Measurements from ENCODE around the gene DNM2.

DNM2 gene

DNA sequence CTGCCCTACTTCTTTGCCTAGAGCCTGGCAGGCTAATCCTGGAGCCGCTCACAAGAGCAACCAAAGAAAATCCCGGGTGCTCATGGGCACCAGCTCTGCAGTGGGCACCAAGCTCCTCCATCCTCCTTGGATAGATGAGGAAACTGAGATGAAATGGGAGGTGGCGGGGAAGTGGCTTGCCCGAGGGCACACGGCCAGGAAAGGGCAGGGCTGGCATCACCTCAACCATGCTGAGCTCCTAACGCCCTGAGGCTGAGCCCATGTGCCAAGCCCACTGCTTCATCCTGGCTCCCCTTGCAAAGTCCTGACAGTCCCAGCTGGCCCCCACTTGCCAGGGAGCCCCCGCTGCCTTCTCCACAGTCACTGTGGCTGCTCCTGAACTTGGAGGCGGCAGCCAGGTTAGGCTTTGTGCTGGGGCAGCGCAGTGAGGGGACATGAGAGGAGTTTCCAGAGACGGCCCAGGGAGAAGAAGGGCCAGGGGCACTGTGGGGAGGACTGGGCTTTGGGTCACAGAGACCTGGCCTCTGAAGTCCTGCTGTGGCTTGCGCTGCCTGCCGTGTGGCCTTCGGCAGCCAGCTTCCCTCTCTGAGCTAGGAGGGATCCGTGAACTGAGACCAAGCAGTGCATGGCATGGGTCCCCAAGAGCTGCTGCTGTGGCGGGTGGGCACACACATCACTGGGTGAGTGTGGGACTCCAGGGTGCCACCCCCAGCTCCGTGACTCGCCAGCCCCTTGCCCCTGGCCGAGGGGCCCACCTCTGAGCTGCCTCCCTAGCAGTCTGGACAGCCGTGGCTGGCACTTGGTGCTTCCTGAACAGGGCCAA lies 100.6 kb downstream of the DNM2 start:
- TF ChIP-seq, protein P1, sequence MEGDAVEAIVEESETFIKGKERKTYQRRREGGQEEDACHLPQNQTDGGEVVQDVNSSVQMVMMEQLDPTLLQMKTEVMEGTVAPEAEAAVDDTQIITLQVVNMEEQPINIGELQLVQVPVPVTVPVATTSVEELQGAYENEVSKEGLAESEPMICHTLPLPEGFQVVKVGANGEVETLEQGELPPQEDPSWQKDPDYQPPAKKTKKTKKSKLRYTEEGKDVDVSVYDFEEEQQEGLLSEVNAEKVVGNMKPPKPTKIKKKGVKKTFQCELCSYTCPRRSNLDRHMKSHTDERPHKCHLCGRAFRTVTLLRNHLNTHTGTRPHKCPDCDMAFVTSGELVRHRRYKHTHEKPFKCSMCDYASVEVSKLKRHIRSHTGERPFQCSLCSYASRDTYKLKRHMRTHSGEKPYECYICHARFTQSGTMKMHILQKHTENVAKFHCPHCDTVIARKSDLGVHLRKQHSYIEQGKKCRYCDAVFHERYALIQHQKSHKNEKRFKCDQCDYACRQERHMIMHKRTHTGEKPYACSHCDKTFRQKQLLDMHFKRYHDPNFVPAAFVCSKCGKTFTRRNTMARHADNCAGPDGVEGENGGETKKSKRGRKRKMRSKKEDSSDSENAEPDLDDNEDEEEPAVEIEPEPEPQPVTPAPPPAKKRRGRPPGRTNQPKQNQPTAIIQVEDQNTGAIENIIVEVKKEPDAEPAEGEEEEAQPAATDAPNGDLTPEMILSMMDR (conservative IDR thresholded peaks at IDR 0.05; ENCODE audit: low read depth) = no peak
- ChIA-PET POLR2A (ENCODE audit: low non-redundant PET) (no interaction called here), CTCF (interaction anchor here (0.5 to 0.7 kb wide), 3 partner anchors 10 to 103 kb away, joined by 3 to 6 read pairs (median 3); no protein-coding TSS in a partner anchor)
- peak overlapping the region; percentile 28 for H3K27ac ChIP-seq
- no peak for DNase-seq (ENCODE audit: low spot score)

DNA sequence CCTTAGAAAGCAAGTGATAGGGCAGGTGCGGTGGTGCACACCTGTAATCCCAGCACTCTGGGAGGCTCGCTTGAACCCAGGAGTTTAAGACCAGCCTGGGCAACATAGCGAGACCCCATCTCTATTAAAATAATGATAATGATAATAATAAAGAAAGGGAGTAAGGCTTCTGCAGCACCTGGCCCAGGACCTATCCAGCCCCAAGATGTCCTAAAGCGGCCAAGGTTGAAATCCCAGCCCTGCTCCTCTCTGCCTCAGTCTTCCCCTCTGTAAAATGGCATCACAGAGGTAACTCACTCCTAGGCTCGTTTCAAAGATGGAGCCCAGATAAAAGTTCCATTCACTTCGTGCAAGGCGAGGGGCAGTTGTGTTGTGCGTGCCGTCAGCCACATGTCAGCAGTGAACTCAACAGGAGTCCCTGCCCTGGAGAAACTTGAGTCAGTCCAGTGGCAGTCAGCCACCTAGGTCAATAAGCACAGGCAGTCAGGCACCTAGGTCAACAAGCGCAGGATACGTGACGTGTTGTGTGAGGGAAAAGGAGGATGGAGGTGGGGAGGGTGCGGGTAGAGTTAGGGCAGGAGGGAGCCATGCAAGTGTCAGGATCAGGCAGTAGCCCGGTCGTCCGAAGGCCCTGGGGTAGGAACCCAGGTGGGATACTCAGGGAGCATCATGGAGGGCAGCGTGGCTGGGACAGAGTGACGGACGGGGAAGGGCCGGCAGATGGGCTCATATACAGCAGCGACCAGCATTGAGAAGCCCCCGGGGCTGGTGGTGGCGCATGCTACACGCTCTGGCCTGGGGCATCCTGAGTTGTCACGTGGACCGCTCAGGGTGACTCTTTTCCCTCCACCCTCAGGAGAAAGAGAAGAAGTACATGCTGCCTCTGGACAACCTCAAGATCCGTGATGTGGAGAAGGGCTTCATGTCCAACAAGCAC lies 101.5 kb downstream of the DNM2 start:
- CTCF ChIA-PET = interaction anchor here (1.2 kb wide), 1 partner anchor 23 kb away, joined by 4 read pairs; no protein-coding TSS in a partner anchor

DNA sequence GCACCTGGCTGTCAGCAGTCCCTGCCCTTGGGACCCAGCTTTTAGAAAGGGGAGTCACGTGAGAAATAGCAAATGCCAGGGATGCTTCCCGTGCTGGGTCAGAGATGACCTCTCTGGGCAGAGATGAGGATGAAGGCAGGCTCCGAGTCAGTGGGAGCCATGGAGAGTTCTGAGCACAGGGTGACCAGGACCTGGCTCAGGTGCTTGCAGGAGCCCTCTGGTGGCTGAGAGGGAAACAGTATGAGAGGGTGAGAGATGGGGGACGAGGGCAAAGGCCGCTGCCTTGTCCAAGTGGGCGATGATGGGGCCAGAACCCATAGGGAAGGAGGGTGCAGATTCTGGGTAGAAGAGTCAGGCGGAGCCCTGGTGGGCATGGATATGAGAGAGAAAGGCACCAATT lies 102.3 kb downstream of the DNM2 start:
- DNase-seq (ENCODE audit: low spot score) = no peak
- TF ChIP-seq, protein P1 (conservative IDR thresholded peaks at IDR 0.05; ENCODE audit: low read depth) = no peak
- CTCF ChIA-PET = interaction anchor here (0.6 to 1.2 kb wide), 3 partner anchors 9 to 102 kb away, joined by 3 to 4 read pairs (median 3); no protein-coding TSS in a partner anchor
- POLR2A ChIA-PET (ENCODE audit: low non-redundant PET) = no interaction called here
- H3K27ac ChIP-seq = 0 out of 2 replicates have a peak overlapping the region, but pooled peaks have one; percentile 18

More for the DNA sequence above, 101.5 kb downstream of the DNM2 start:
- H3K27ac ChIP-seq = no peak overlapping the region
- POLR2A ChIA-PET (ENCODE audit: low non-redundant PET) = no interaction called here
- TF ChIP-seq, protein P1 (conservative IDR thresholded peaks at IDR 0.05; ENCODE audit: low read depth) = no peak
- no peak for DNase-seq (ENCODE audit: low spot score)

DNA sequence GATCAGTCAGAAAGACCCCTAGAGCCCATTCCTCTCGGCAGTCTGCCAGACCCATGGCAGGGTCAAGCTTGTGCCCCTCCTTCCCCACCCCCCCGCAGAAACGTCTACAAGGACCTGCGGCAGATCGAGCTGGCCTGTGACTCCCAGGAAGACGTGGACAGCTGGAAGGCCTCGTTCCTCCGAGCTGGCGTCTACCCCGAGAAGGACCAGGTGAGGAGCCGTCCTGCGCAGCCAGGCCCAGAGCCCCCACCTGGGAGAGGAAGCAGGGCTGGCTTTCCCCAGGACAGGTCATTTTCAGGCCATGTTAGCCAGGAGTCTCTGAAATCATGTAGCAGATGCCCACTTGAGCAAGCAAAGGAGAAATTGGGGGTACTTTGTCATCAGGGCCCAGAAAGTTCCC lies 105.8 kb downstream of the DNM2 start:
- no peak for DNase-seq (ENCODE audit: low spot score)
- ChIA-PET CTCF (interaction anchor here (0.5 kb wide), 2 partner anchors 17 to 53 kb away, joined by 4 to 5 read pairs; no protein-coding TSS in a partner anchor), POLR2A (ENCODE audit: low non-redundant PET) (no interaction called here)
- TF ChIP-seq, protein P1 (conservative IDR thresholded peaks at IDR 0.05; ENCODE audit: low read depth) = no peak
- no peak overlapping the region for H3K27ac ChIP-seq

DNA sequence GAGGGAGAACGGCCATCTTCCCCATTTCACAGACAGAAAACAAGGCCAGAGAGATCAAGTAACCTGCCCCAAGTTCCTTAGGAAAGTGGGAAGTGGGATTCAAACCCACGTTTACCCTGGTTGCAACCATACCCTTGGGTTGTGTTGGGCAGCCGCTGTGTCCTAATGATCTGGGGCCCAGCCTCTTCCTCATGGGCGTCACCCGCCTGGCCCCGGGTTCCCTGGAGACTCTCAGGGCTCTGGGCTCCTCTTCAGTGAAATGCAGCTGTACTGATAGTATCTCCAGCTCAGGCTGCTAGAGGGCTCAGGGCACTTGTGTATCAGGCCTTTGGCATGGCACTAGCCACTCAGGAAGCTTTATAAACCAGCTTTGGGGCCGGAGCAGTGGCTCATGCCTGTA lies 108.4 kb downstream of the DNM2 start:
- no peak for DNase-seq (ENCODE audit: low spot score)
- ChIA-PET CTCF (interaction anchor here (0.5 kb wide), 1 partner anchor 39 kb away, joined by 3 read pairs; no protein-coding TSS in a partner anchor), POLR2A (ENCODE audit: low non-redundant PET) (no interaction called here)
- H3K27ac ChIP-seq = peak overlapping the region; percentile 28
- TF ChIP-seq, protein P1 (conservative IDR thresholded peaks at IDR 0.05; ENCODE audit: low read depth) = no peak

DNA sequence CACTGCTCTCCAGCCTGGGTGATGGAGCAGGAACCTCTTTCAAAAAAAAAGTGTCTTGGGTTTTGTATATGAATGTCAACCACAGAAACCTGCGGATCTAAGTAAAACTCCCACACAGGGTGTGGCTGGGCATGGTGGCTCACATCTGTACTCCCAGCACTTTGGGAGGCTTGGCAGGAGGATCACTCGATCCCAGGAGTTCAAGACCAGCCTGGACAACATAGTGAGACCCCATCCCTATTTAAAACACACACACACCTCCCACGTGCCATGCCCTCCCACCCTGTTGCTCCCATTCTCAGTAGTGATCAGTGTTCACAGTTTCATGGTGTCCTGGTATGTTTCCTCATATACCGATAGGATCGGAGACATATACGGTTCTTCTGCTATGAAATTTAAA lies 109.0 kb downstream of the DNM2 start:
- CTCF ChIA-PET = no interaction called here
- TF ChIP-seq, protein P1 (conservative IDR thresholded peaks at IDR 0.05; ENCODE audit: low read depth) = no peak
- POLR2A ChIA-PET (ENCODE audit: low non-redundant PET) = no interaction called here
- DNase-seq (ENCODE audit: low spot score) = no peak
- H3K27ac ChIP-seq = peak overlapping the region; percentile 28; the same call in 1 of the 2 replicates

All from RWPE1 (cell line).